GM18519 (cell line): ENCODE results near the gene HPDL.
"Not testable (repeated sequence)": the region's sequence is repeated elsewhere in the genome, so short reads cannot be mapped to it uniquely, and the experiment has no call there.

ENCODE experiments used
- ATAC-seq: cut with Tn5 transposase; IDR thresholded peaks from one replicate; pipeline ENCODE4 v1.9.1; 2021; ENCODE audit warnings: mild to moderate bottlenecking, moderate library complexity; ENCODE audit not compliant: unreplicated experiment, low FRiP score

The HPDL gene

GRCh38 chr1:45326627-45327623, at the start of gene HPDL:
Gene HPDL, plus strand, starts transcription at chr1:45326895. Its CDS starts 254 bp downstream, at chr1:45327149.
- no peak for ATAC-seq

GRCh38 chr1:45282351-45282750, 44.3 kb upstream of the HPDL start:
- ATAC-seq, result no peak

GRCh38 chr1:45284858-45285257, 41.8 kb upstream of the HPDL start:
- ATAC-seq, result not testable (repeated sequence)

- ATAC-seq, result not testable (repeated sequence)
Measured at GRCh38 chr1:45286521-45286920, 40.2 kb upstream of the HPDL start.

GRCh38 chr1:45291002-45291401, 35.7 kb upstream of the HPDL start:
- ATAC-seq, result not testable (repeated sequence)

GRCh38 chr1:45291716-45292115, 35.0 kb upstream of the HPDL start:
- ATAC-seq, result no peak

GRCh38 chr1:45297666-45298356, 28.9 kb upstream of the HPDL start:
- ATAC-seq, result no peak

- no peak for ATAC-seq
Measured at GRCh38 chr1:45299296-45299695, 27.4 kb upstream of the HPDL start.

- ATAC-seq, result no peak
Measured at GRCh38 chr1:45299981-45300668, 26.6 kb upstream of the HPDL start.

GRCh38 chr1:45300669-45300997, 26.1 kb upstream of the HPDL start:
- no peak for ATAC-seq

GRCh38 chr1:45302505-45303150, 24.1 kb upstream of the HPDL start:
- ATAC-seq, result no peak

- peak; percentile 43 for ATAC-seq
Measured at GRCh38 chr1:45303520-45304310, 23.0 kb upstream of the HPDL start.

GRCh38 chr1:45304311-45305081, 22.2 kb upstream of the HPDL start:
- ATAC-seq, result no peak

GRCh38 chr1:45305231-45305630, 21.5 kb upstream of the HPDL start:
- no peak for ATAC-seq

- ATAC-seq, result no peak
Measured at GRCh38 chr1:45306319-45306718, 20.4 kb upstream of the HPDL start.

- ATAC-seq, result no peak
Measured at GRCh38 chr1:45306905-45307304, 19.8 kb upstream of the HPDL start.

GRCh38 chr1:45314266-45314665, 12.4 kb upstream of the HPDL start:
- no peak for ATAC-seq

GRCh38 chr1:45317166-45317565, 9.5 kb upstream of the HPDL start:
- ATAC-seq, result no peak

GRCh38 chr1:45319761-45320160, 6.9 kb upstream of the HPDL start:
- no peak for ATAC-seq
